Measurements from ENCODE around the gene HRC.

The HRC gene

GRCh38 chr19:49160450-49161189, 5.4 kb upstream of the HRC start:
- H3K23ac ChIP-seq (ENCODE audit: low read depth, low read length, poor library complexity) = peak overlapping the region; percentile 55
- H3K27ac ChIP-seq (replicated peaks; ENCODE audit: low read length) = no peak overlapping the region
- H2BK12ac ChIP-seq (ENCODE audit: low read length) = no peak overlapping the region
- H3K27me3 ChIP-seq (ENCODE audit: control insufficient read depth in 3 of 3, insufficient read depth in 3 of 3, low read depth in 1 of 3, low read length in 3 of 3) = peaks cover 0 to 12% (median 0%) of the 10 kb centered on the region in 3 experiments
- peaks cover 10 to 16% of the 10 kb centered on the region in 2 donors for H3K4me1 ChIP-seq (ENCODE audit: control insufficient read depth in 2 of 2, insufficient read depth in 1 of 2, low read depth in 1 of 2, low read length in 2 of 2)
- H3K9me3 ChIP-seq (replicated peaks in 1 of 2; ENCODE audit: control insufficient read depth in 2 of 2, insufficient read depth in 1 of 2, low read depth in 1 of 2, low read length in 2 of 2) = no peaks in the 10 kb centered on the region
- H2BK5ac ChIP-seq (ENCODE audit: low read length) = peak overlapping the region; percentile 87
- no peak for DNase-seq (ENCODE audit: low spot score)
- no peak overlapping the region for H3K9ac ChIP-seq (ENCODE audit: low read depth, low read length, poor library complexity)
- peaks cover 2% of the 10 kb centered on the region for H3K79me1 ChIP-seq (ENCODE audit: low read depth, low read length)
- H2AK5ac ChIP-seq (ENCODE audit: low read depth, low read length) = peak overlapping the region; percentile 7
- no peak overlapping the region for H3K18ac ChIP-seq (ENCODE audit: low read length)
- no peak overlapping the region for H2BK15ac ChIP-seq (ENCODE audit: low read length)
- no CpG with 5 or more reads among the region's 13 CpGs for WGBS, 2 donors (ENCODE audit: extremely low coverage in 2 of 2, insufficient read length in 2 of 2, insufficient replicate concordance in 1 of 2)
- H3K4me3 ChIP-seq (ENCODE audit: low read length in 2 of 2) = no peak overlapping the region
- H3K4me2 ChIP-seq (ENCODE audit: insufficient read depth, low read length, poor library complexity, severe bottlenecking) = no peak overlapping the region
- H2AFZ ChIP-seq (ENCODE audit: low read length) = no peak overlapping the region
- H4K91ac ChIP-seq (ENCODE audit: low read depth, low read length, poor library complexity) = no peak overlapping the region
- no peak overlapping the region for H4K8ac ChIP-seq (ENCODE audit: low read depth, low read length)
- H2BK120ac ChIP-seq (ENCODE audit: low read depth, low read length) = no peak overlapping the region
- peaks cover 0 to 32% of the 10 kb centered on the region in 2 donors for H3K36me3 ChIP-seq (replicated peaks in 1 of 2; ENCODE audit: control insufficient read depth in 2 of 2, insufficient read depth in 2 of 2, low read length in 2 of 2)
- peak overlapping the region; percentile 56 for H3K14ac ChIP-seq (ENCODE audit: low read length)
- H3K4ac ChIP-seq (ENCODE audit: low read length) = no peak overlapping the region

- H2BK120ac ChIP-seq (ENCODE audit: low read depth, low read length) = peak within 1 kb of the TSS; percentile 72
- peak within 1 kb of the TSS; percentile 97 for H3K18ac ChIP-seq (ENCODE audit: low read length)
- H3K27me3 ChIP-seq (ENCODE audit: control insufficient read depth in 3 of 3, insufficient read depth in 3 of 3, low read depth in 1 of 3, low read length in 3 of 3) = peaks cover 0 to 15% (median 0%) of the 10 kb centered on the region in 3 experiments
- H4K91ac ChIP-seq (ENCODE audit: low read depth, low read length, poor library complexity) = no peak within 1 kb of the TSS
- peaks cover 2% of the 10 kb centered on the region for H3K79me1 ChIP-seq (ENCODE audit: low read depth, low read length)
- H2BK12ac ChIP-seq (ENCODE audit: low read length) = no peak within 1 kb of the TSS
- H2BK5ac ChIP-seq (ENCODE audit: low read length) = peak within 1 kb of the TSS; percentile 53
- peak within 1 kb of the TSS; percentile 92 to 98 for H3K4me3 ChIP-seq (ENCODE audit: low read length in 2 of 2)
- H2AFZ ChIP-seq (ENCODE audit: low read length) = peak within 1 kb of the TSS; percentile 91
- H4K8ac ChIP-seq (ENCODE audit: low read depth, low read length) = peak within 1 kb of the TSS; percentile 1
- H3K9me3 ChIP-seq (replicated peaks in 1 of 2; ENCODE audit: control insufficient read depth in 2 of 2, insufficient read depth in 1 of 2, low read depth in 1 of 2, low read length in 2 of 2) = peaks cover 0 to 2% of the 10 kb centered on the region in 2 donors
- no CpG with 5 or more reads among the region's 41 CpGs for WGBS, 2 donors (ENCODE audit: extremely low coverage in 2 of 2, insufficient read length in 2 of 2, insufficient replicate concordance in 1 of 2)
- peak within 1 kb of the TSS; percentile 94 for H3K9ac ChIP-seq (ENCODE audit: low read depth, low read length, poor library complexity)
- peak within 1 kb of the TSS; percentile 99 for H3K23ac ChIP-seq (ENCODE audit: low read depth, low read length, poor library complexity)
- H3K14ac ChIP-seq (ENCODE audit: low read length) = peak within 1 kb of the TSS; percentile 79
- H3K27ac ChIP-seq (replicated peaks; ENCODE audit: low read length) = no peak within 1 kb of the TSS
- peak; percentile 83 for DNase-seq (ENCODE audit: low spot score)
- peak within 1 kb of the TSS; percentile 94 for H3K4ac ChIP-seq (ENCODE audit: low read length)
- H3K36me3 ChIP-seq (replicated peaks in 1 of 2; ENCODE audit: control insufficient read depth in 2 of 2, insufficient read depth in 2 of 2, low read length in 2 of 2) = peaks cover 0 to 20% of the 10 kb centered on the region in 2 donors
- peak within 1 kb of the TSS; percentile 60 for H2AK5ac ChIP-seq (ENCODE audit: low read depth, low read length)
- peak within 1 kb of the TSS; percentile 78 for H3K4me2 ChIP-seq (ENCODE audit: insufficient read depth, low read length, poor library complexity, severe bottlenecking)
- H3K4me1 ChIP-seq (ENCODE audit: control insufficient read depth in 2 of 2, insufficient read depth in 1 of 2, low read depth in 1 of 2, low read length in 2 of 2) = peaks cover 16 to 20% of the 10 kb centered on the region in 2 donors
- peak within 1 kb of the TSS; percentile 84 for H2BK15ac ChIP-seq (ENCODE audit: low read length)
Measured at GRCh38 chr19:49157445-49158224, 2.4 kb upstream of the HRC start, which contains the start of gene TRPM4. TSS of gene TRPM4 (plus strand) at chr19:49157792. CDS start at chr19:49157867, 75 bp downstream.

GRCh38 chr19:49155820-49156346, 687 bp upstream of the HRC start:
- H2BK120ac ChIP-seq (ENCODE audit: low read depth, low read length) = no peak overlapping the region
- no peak overlapping the region for H3K4me3 ChIP-seq (ENCODE audit: low read length in 2 of 2)
- H3K9me3 ChIP-seq (replicated peaks in 1 of 2; ENCODE audit: control insufficient read depth in 2 of 2, insufficient read depth in 1 of 2, low read depth in 1 of 2, low read length in 2 of 2) = peaks cover 0 to 2% of the 10 kb centered on the region in 2 donors
- no peak overlapping the region for H3K14ac ChIP-seq (ENCODE audit: low read length)
- H3K9ac ChIP-seq (ENCODE audit: low read depth, low read length, poor library complexity) = no peak overlapping the region
- no peak overlapping the region for H2BK5ac ChIP-seq (ENCODE audit: low read length)
- H4K91ac ChIP-seq (ENCODE audit: low read depth, low read length, poor library complexity) = no peak overlapping the region
- peak overlapping the region; percentile 76 for H2AFZ ChIP-seq (ENCODE audit: low read length)
- no peak overlapping the region for H3K4ac ChIP-seq (ENCODE audit: low read length)
- H3K27me3 ChIP-seq (ENCODE audit: control insufficient read depth in 3 of 3, insufficient read depth in 3 of 3, low read depth in 1 of 3, low read length in 3 of 3) = peaks cover 0 to 26% (median 0%) of the 10 kb centered on the region in 3 experiments
- H2BK15ac ChIP-seq (ENCODE audit: low read length) = peak overlapping the region; percentile 64
- H2BK12ac ChIP-seq (ENCODE audit: low read length) = no peak overlapping the region
- peaks cover 0 to 12% of the 10 kb centered on the region in 2 donors for H3K36me3 ChIP-seq (replicated peaks in 1 of 2; ENCODE audit: control insufficient read depth in 2 of 2, insufficient read depth in 2 of 2, low read length in 2 of 2)
- peak overlapping the region; percentile 67 for H3K18ac ChIP-seq (ENCODE audit: low read length)
- H3K23ac ChIP-seq (ENCODE audit: low read depth, low read length, poor library complexity) = no peak overlapping the region
- no peak for DNase-seq (ENCODE audit: low spot score)
- no peak overlapping the region for H3K27ac ChIP-seq (replicated peaks; ENCODE audit: low read length)
- H3K79me1 ChIP-seq (ENCODE audit: low read depth, low read length) = peaks cover 2% of the 10 kb centered on the region
- no peak overlapping the region for H4K8ac ChIP-seq (ENCODE audit: low read depth, low read length)
- H3K4me2 ChIP-seq (ENCODE audit: insufficient read depth, low read length, poor library complexity, severe bottlenecking) = no peak overlapping the region
- peaks cover 20% of the 10 kb centered on the region in 2 donors for H3K4me1 ChIP-seq (ENCODE audit: control insufficient read depth in 2 of 2, insufficient read depth in 1 of 2, low read depth in 1 of 2, low read length in 2 of 2)
- peak overlapping the region; percentile 81 for H2AK5ac ChIP-seq (ENCODE audit: low read depth, low read length)
- WGBS, 2 donors (ENCODE audit: extremely low coverage in 2 of 2, insufficient read length in 2 of 2, insufficient replicate concordance in 1 of 2) = no CpG with 5 or more reads among the region's 4 CpGs

Data from neuronal stem cell (in vitro differentiated cells).